Urothelium cell line (cell line): ENCODE data around the gene ZDHHC17.
"Not testable (repeated sequence)": the region's sequence is repeated elsewhere in the genome, so short reads cannot be mapped to it uniquely, and the experiment has no call there.

Experiments used
- DNase-seq: peaks from one replicate; pipeline ENCODE4 v3.0.0; 2011; ENCODE audit warnings: low spot score, mixed read lengths
- FAIRE-seq: peaks from 2 replicates; lab custom pipeline; 2011; peaks lifted over from hg19 to GRCh38; lab: Jason Lieb, UNC

ZDHHC17 gene

GRCh38 chr12:76763746-76764675, at the start of gene ZDHHC17:
Gene ZDHHC17 (plus strand): TSS chr12:76764115. CDS start chr12:76764237, 122 bp downstream.
- FAIRE-seq (no peak), DNase-seq (peak; percentile 90)

- no peak for FAIRE-seq
Measured at GRCh38 chr12:76714415-76714814, 49.5 kb upstream of the ZDHHC17 start.

GRCh38 chr12:76714861-76715260, 49.1 kb upstream of the ZDHHC17 start:
- FAIRE-seq (no peak), DNase-seq (no peak)

More at GRCh38 chr12:76714415-76714814, 49.5 kb upstream of the ZDHHC17 start:
- no peak for DNase-seq

- DNase-seq (no peak), FAIRE-seq (no peak)
Measured at GRCh38 chr12:76715332-76715731, 48.6 kb upstream of the ZDHHC17 start.

- FAIRE-seq (no peak), DNase-seq (no peak)
Measured at GRCh38 chr12:76717314-76717713, 46.6 kb upstream of the ZDHHC17 start.

GRCh38 chr12:76719171-76720041, 44.5 kb upstream of the ZDHHC17 start:
- no peak for DNase-seq
- no peak for FAIRE-seq

- DNase-seq (peak; percentile 23), FAIRE-seq (no peak)
Measured at GRCh38 chr12:76720068-76720467, 43.8 kb upstream of the ZDHHC17 start.

GRCh38 chr12:76726626-76727025, 37.3 kb upstream of the ZDHHC17 start:
- no peak for DNase-seq
- no peak for FAIRE-seq

GRCh38 chr12:76732188-76732587, 31.7 kb upstream of the ZDHHC17 start:
- not testable (repeated sequence) for FAIRE-seq, DNase-seq

- DNase-seq, FAIRE-seq: not testable (repeated sequence)
Measured at GRCh38 chr12:76737689-76738088, 26.2 kb upstream of the ZDHHC17 start.

- FAIRE-seq (no peak), DNase-seq (no peak)
Measured at GRCh38 chr12:76738824-76739579, 24.9 kb upstream of the ZDHHC17 start.

GRCh38 chr12:76739896-76740295, 24.0 kb upstream of the ZDHHC17 start:
- FAIRE-seq (no peak), DNase-seq (no peak)

- FAIRE-seq, result no peak
- DNase-seq, result no peak
Measured at GRCh38 chr12:76740501-76740900, 23.4 kb upstream of the ZDHHC17 start.

GRCh38 chr12:76745343-76745742, 18.6 kb upstream of the ZDHHC17 start:
- FAIRE-seq (no peak), DNase-seq (no peak)

GRCh38 chr12:76746516-76746915, 17.4 kb upstream of the ZDHHC17 start:
- no peak for DNase-seq
- FAIRE-seq, result no peak

- no peak for FAIRE-seq
Measured at GRCh38 chr12:76747245-76747644, 16.7 kb upstream of the ZDHHC17 start.

GRCh38 chr12:76755829-76756379, 8.0 kb upstream of the ZDHHC17 start:
- DNase-seq, result no peak
- FAIRE-seq, result no peak

More at GRCh38 chr12:76747245-76747644, 16.7 kb upstream of the ZDHHC17 start:
- DNase-seq, result no peak

GRCh38 chr12:76757694-76758093, 6.2 kb upstream of the ZDHHC17 start:
- FAIRE-seq (no peak), DNase-seq (no peak)

GRCh38 chr12:76762601-76762980, 1.3 kb upstream of the ZDHHC17 start:
- no peak for FAIRE-seq
- no peak for DNase-seq

- no peak for DNase-seq
- no peak for FAIRE-seq
Measured at GRCh38 chr12:76764856-76765255, 941 bp downstream of the ZDHHC17 start.
